OCI-LY3 (cell line): ENCODE data around the gene TSTD2.

Source experiments
- EZH2phosphoT487 ChIP-seq: fragments of 200-600 bp; shearing (Covaris generic); IDR thresholded peaks from 2 replicates; pipeline ENCODE4 v1.6.1; 2018; ENCODE audit warnings: antibody characterized with exemption, mixed run types, low read depth
- TF ChIP-seq, protein P1 (sequence below): fragments of 200-600, 300-600 bp; sonication (generic); IDR thresholded peaks from 2 replicates; pipeline ENCODE4 v1.5.1; 2014; ENCODE audit warnings: antibody characterized with exemption, low read length, low read depth

DNA sequence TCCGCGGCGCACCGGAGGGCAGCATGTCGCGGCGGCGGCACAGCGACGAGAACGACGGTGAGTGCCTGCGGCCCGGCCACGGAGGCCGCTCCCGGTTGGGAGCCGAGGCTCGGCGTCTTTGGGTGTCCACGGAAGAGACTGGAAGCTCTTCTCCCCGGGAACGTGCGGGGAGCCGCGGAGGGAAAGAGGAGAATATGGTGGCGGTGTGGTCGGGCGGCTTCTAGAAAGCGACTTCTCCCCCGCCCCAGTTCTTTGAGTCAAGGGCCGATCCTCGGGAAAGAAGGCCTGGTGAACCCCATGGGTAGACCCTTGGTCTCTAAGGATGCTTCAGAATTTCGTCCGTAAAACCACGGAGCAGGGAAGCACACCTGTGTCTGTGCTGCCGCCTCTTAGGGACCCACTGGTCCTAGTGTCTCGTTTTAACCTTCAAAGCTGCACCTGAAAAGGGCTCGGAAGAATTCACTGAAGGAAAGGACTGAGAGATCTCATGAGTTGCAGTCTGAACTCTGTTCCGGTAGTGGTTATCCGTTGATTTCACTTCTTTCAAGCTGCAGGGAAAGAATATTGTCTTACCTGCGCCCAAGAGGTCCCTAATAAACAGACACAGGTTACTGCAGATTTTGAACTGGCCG lies 807 bp upstream of the TSTD2 start:
- TF ChIP-seq, protein P1, sequence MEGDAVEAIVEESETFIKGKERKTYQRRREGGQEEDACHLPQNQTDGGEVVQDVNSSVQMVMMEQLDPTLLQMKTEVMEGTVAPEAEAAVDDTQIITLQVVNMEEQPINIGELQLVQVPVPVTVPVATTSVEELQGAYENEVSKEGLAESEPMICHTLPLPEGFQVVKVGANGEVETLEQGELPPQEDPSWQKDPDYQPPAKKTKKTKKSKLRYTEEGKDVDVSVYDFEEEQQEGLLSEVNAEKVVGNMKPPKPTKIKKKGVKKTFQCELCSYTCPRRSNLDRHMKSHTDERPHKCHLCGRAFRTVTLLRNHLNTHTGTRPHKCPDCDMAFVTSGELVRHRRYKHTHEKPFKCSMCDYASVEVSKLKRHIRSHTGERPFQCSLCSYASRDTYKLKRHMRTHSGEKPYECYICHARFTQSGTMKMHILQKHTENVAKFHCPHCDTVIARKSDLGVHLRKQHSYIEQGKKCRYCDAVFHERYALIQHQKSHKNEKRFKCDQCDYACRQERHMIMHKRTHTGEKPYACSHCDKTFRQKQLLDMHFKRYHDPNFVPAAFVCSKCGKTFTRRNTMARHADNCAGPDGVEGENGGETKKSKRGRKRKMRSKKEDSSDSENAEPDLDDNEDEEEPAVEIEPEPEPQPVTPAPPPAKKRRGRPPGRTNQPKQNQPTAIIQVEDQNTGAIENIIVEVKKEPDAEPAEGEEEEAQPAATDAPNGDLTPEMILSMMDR = no peak
- no peak for TF ChIP-seq EZH2phosphoT487
